ENCODE results near the gene DZIP1.

- TF ChIP-seq CTCF (IDR thresholded peaks at IDR 0.05 in 8 of 11, conservative IDR thresholded peaks at IDR 0.05 in 3 of 11) (no peak), POLR2A (IDR thresholded peaks at IDR 0.05) (no peak)
These were observed 16.9 kb downstream of the DZIP1 start for GRCh38 chr13:95627590-95627989.
